EH (cell line): ENCODE data around the gene ADCY2.
A peak's percentile ranks its signal among the peaks of the same experiment; 100 is the strongest.

ENCODE experiments used
- DNase-seq: peaks from one replicate; pipeline ENCODE4 v3.0.0-alpha.2; 2015; ENCODE audit warnings: low read depth

The ADCY2 gene

DNA sequence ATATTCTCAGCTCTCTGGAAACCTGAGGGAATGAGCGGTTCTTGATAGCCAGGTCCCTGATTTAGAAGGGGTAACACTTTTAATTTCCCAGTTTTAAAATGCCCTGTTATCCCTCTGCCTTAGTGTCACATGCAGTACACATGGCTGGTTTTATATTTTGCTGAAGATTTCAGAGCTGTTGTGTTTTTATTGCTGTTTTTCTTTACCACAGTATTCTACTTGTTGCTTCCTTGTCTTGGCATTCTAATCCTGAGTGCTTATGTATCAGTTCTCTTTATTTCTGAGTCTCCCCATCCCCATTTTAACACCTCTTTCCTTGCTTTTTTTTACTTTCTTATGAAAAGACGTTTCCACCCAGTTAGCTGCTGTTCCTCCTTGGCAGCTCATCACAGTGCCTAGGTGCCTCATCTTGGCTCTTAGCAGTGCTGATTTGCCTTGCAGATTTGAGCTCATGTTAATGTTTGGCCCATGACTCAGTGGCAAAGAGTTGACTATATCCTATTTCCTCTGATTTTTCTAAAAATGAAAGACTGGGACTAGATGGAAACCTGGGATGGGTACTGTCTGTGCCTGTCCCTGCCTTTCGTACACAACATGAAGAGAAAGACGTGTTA is 476.7 kb downstream of the ADCY2 start:
- no peak for DNase-seq

DNA sequence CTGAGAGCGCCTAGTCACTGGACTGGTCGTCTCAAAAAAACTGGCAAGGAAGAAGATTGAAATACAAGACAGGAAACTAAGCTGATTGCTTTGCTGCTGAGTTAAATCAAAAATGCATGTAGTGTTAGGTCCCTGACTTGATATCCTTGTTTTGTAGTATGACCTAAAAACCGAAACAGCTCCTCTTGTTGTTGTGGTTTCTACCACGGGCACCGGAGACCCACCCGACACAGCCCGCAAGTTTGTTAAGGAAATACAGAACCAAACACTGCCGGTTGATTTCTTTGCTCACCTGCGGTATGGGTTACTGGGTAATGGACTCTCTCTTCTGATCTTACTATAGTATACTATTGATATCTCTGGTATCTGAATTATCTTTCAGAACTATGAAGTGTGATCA is 477.3 kb downstream of the ADCY2 start:
- DNase-seq, result no peak

DNA sequence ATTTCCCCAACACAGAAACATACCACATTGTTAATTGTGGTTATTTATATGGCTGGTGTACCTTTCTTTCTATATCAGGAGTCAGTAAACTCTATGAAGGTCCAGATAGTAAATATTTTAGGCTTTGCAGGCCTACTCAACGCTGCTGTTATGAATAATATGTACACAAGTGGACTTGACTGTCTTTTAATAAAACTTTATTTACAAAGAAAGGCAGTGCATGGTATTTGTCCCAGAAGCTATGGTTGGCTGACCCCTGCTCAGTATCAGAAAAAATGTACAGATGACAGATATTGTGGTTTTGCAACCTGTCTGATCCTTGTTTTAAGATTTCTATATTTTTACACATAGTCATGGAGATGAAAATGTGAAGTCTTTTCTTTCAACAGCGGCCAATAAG is 478.7 kb downstream of the ADCY2 start:
- DNase-seq, result no peak

DNA sequence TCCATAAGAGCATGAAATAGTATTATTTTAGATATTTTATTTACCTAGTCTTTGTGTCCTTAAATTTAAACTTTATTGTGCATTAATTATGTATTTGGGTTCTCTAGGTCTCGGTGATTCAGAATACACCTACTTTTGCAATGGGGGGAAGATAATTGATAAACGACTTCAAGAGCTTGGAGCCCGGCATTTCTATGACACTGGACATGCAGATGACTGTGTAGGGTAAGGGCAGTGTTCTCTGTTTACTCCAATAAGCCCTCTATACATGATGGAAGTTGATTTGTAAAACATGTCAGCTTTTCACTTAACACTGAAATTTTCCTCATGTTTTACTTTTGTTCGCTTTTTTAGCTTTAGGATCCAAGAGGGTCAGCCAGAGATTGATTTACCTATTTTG is 479.2 kb downstream of the ADCY2 start:
- no peak for DNase-seq

DNA sequence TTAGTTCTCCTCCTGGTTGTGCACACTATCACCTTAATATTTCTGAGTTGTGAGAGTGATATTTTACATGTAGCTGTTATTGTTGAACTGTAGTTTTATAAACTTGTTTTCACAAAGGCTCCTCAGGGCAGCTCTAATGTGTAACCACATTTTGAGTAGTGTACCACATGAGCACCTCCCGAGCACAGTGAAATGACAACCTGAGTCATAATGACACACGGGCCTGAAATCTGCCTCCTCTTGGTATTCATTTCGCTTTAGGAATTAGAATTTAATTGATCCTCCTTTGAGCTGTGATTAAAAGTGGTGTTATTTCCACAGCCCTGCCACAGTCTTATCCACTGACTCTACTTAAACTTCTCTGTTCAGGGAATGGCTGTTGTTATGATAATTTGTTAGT is 480.9 kb downstream of the ADCY2 start:
- peak; percentile 58 for DNase-seq

DNA sequence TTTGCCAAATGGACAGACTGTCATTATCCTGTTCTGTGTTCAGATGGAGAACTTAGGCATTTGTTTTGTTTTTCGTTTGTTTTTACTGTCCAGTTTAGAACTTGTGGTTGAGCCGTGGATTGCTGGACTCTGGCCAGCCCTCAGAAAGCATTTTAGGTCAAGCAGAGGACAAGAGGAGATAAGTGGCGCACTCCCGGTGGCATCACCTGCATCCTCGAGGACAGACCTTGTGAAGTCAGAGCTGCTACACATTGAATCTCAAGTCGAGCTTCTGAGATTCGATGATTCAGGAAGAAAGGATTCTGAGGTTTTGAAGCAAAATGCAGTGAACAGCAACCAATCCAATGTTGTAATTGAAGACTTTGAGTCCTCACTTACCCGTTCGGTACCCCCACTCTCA is 481.9 kb downstream of the ADCY2 start:
- DNase-seq, result no peak

DNA sequence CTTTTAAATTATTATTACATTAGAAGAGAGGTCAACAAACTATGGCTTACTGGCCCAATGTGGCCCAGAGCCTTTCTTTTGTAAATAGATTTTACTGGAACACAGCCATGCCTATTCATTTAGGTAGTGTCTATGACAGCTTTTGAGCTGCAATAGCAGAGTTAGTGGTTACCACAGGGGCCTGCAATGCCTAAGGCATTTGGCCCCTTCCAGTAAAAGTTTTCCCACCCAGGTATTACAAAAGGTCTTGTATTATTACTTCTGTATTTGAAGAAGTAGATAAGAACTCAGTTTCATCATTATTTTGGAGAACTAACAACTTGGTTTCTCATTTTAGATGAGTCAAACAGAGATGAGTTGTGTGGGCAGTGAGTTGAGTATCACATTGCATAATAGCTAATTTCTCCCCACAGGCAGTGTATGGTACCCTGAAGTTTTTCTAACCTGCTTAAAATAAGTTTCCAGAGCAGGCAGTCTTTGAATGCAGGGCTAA is 482.5 kb downstream of the ADCY2 start:
- DNase-seq, result peak; percentile 20
